Naive thymus-derived CD4-positive, alpha-beta T cell (primary cell): ENCODE measurements around the gene FAM90A26. TPM values are rescaled to one million over a fixed set of nuclear protein-coding genes. Genes with fewer than 3 reads are reported as not detected.
A peak's percentile ranks its signal among the peaks of the same experiment; 100 is the strongest.
"Not testable (repeated sequence)": the region's sequence is repeated elsewhere in the genome, so short reads cannot be mapped to it uniquely, and the experiment has no call there.

Experiments
- ATAC-seq: fragments of 150-1000 bp; cut with Tn5 transposase; 2 replicates; pipeline ENCODE4 v1.10.0; 2021; ENCODE audit warnings: mild to moderate bottlenecking, moderate library complexity
- CTCF ChIA-PET: fragments of 350-600 bp; sonication (Branson Sonifier 250); formaldehyde crosslinking; loops from one replicate; lab custom pipeline; 2021; ENCODE audit warnings: antibody characterized with exemption; lab: Charles Lee
- POLR2A ChIA-PET: fragments of 350-600 bp; sonication (Branson Sonifier 250); formaldehyde crosslinking; loops from one replicate; lab custom pipeline; 2021; ENCODE audit warnings: antibody characterized with exemption, inconsistent platforms; lab: Charles Lee
- DNase-seq, 9 donors: peaks; one replicate each; pipeline versions ENCODE4 v3.0.0 to v3.0.0-alpha.2; 2020 to 2022; ENCODE audit warnings: mixed read lengths in 1 of 9
- H3K27ac ChIP-seq: one replicate; pipeline ENCODE4 v1.7.0; 2013; ENCODE audit warnings: mild to moderate bottlenecking, low read depth, low read length, moderate library complexity
- H3K27me3 ChIP-seq, 2 donors: one replicate each; pipeline ENCODE4 v1.7.0; 2013; ENCODE audit warnings: low read length in 2 of 2, mild to moderate bottlenecking in 2 of 2, moderate library complexity in 2 of 2; ENCODE audit not compliant: control insufficient read depth in 2 of 2, insufficient read depth in 2 of 2
- H3K36me3 ChIP-seq, 3 experiments: 1 replicate in 2 of 3; 2 replicates in 1 of 3; pipeline ENCODE4 v1.7.0; 2013; ENCODE audit warnings: low read length in 3 of 3, mild to moderate bottlenecking in 3 of 3, moderate library complexity in 1 of 3; ENCODE audit not compliant: insufficient read depth in 3 of 3, control insufficient read depth in 2 of 3
- H3K4me1 ChIP-seq, 2 donors: one replicate each; pipeline ENCODE4 v1.7.0; 2013; ENCODE audit warnings: low read length in 2 of 2, mild to moderate bottlenecking in 2 of 2, moderate library complexity in 1 of 2; ENCODE audit not compliant: control insufficient read depth in 2 of 2, insufficient read depth in 2 of 2
- H3K4me3 ChIP-seq: 2 replicates; pipeline ENCODE4 v1.7.0; 2013; ENCODE audit warnings: mild to moderate bottlenecking, low read length
- H3K9me3 ChIP-seq, 3 experiments: 1 replicate in 2 of 3; 2 replicates in 1 of 3; pipeline ENCODE4 v1.7.0; 2013; ENCODE audit warnings: low read length in 3 of 3; ENCODE audit not compliant: control insufficient read depth in 2 of 3
- H3K27ac Mint-ChIP-seq, 9 donors: one replicate each; pipeline ENCODE4 v1.8.0; 2020 to 2022; ENCODE audit warnings: mixed read lengths in 9 of 9, mild to moderate bottlenecking in 8 of 9, moderate library complexity in 5 of 9, inconsistent platforms in 2 of 9
- H3K27me3 Mint-ChIP-seq, 5 donors: one replicate each; pipeline ENCODE4 v1.8.0; 2021 to 2022; ENCODE audit warnings: mixed read lengths in 5 of 5, mild to moderate bottlenecking in 1 of 5
- H3K36me3 Mint-ChIP-seq, 5 donors: one replicate each; pipeline ENCODE4 v1.8.0; 2020 to 2022; ENCODE audit warnings: mixed read lengths in 5 of 5, mild to moderate bottlenecking in 3 of 5, inconsistent platforms in 1 of 5
- H3K4me1 Mint-ChIP-seq, 7 donors: one replicate each; pipeline ENCODE4 v1.8.0; 2020 to 2022; ENCODE audit warnings: mixed read lengths in 7 of 7, mild to moderate bottlenecking in 3 of 7, inconsistent platforms in 1 of 7
- H3K4me3 Mint-ChIP-seq, 10 donors: one replicate each; pipeline ENCODE4 v1.8.0; 2020 to 2022; ENCODE audit warnings: mild to moderate bottlenecking in 10 of 10, mixed read lengths in 10 of 10, moderate library complexity in 6 of 10, inconsistent platforms in 2 of 10
- H3K9me3 Mint-ChIP-seq, 11 donors: one replicate each; pipeline ENCODE4 v1.8.0; 2020 to 2022; ENCODE audit warnings: mixed read lengths in 11 of 11, mild to moderate bottlenecking in 4 of 11, inconsistent platforms in 1 of 11, moderate library complexity in 1 of 11
- intact Hi-C, 2 donors: fragments of 100-400 bp; cut with micrococcal nuclease; formaldehyde crosslinking; loops; one replicate each; pipeline ENCODE4 v1.15.1; 2023
- polyA plus RNA-seq, 2 donors: library from polyadenylated mRNA; unstranded; fragments of 300-500 nt; fragmentation: Illumina TruSeq; gene quantifications; one replicate each; pipeline ENCODE4 v1.2.3, GENCODE V29; 2021
- total RNA-seq, 6 experiments: library from RNA in 5 of 6; stranded (reverse) in 5 of 6; gene quantifications; 1 replicate in 5 of 6; 2 replicates in 1 of 6; pipeline ENCODE4 v1.2.3 and lab custom pipeline; 2021 to 2026

FAM90A26 gene
- total RNA-seq = not detected
- not detected for polyA plus RNA-seq
- total RNA-seq (lab: John Stamatoyannopoulos, UW) = not detected

GRCh38 chr4:9169791-9170459, at the start of gene FAM90A26:
FAM90A26 (plus strand) TSS chr4:9170409; CDS start chr4:9173173, 2,764 bp downstream.
- H3K27ac Mint-ChIP-seq, H3K4me1 Mint-ChIP-seq, ATAC-seq, POLR2A ChIA-PET, H3K4me3 ChIP-seq, H3K9me3 Mint-ChIP-seq, H3K36me3 ChIP-seq, intact Hi-C loops, DNase-seq, CTCF ChIA-PET, H3K27me3 Mint-ChIP-seq, H3K4me1 ChIP-seq, H3K36me3 Mint-ChIP-seq, H3K27ac ChIP-seq, H3K9me3 ChIP-seq, H3K4me3 Mint-ChIP-seq, H3K27me3 ChIP-seq: not testable (repeated sequence)

- H3K36me3 Mint-ChIP-seq, H3K4me1 ChIP-seq, H3K27ac ChIP-seq, POLR2A ChIA-PET, H3K4me3 Mint-ChIP-seq, H3K9me3 ChIP-seq, H3K36me3 ChIP-seq, DNase-seq, H3K4me3 ChIP-seq, ATAC-seq, H3K27me3 ChIP-seq, H3K9me3 Mint-ChIP-seq, CTCF ChIA-PET, H3K27ac Mint-ChIP-seq: not testable (repeated sequence)
- intact Hi-C loops = loop anchor here (1.0 to 5.0 kb wide), 2 partner anchors 120 to 122 kb away; no protein-coding TSS in a partner anchor
- Mint-ChIP-seq H3K27me3 (peaks cover 0 to 33% (median 20%) of the 10 kb centered on the region in 5 donors), H3K4me1 (peaks cover 0 to 12% (median 5%) of the 10 kb centered on the region in 7 donors)
Measured at GRCh38 chr4:9122711-9123110, 47.5 kb upstream of the FAM90A26 start.

- H3K4me3 Mint-ChIP-seq = peak overlapping the region in 3 of 10 donors; percentile 22 to 29 (median 24)
- ATAC-seq, H3K9me3 Mint-ChIP-seq, H3K27ac Mint-ChIP-seq, POLR2A ChIA-PET, H3K36me3 ChIP-seq, H3K4me1 ChIP-seq, H3K27me3 ChIP-seq, H3K4me3 ChIP-seq, CTCF ChIA-PET, H3K9me3 ChIP-seq, H3K27ac ChIP-seq, H3K36me3 Mint-ChIP-seq: not testable (repeated sequence)
- peak in 6 of 9 donors; percentile 4 to 47 (median 29) for DNase-seq
- intact Hi-C loops = loop anchor here (1.0 to 5.0 kb wide), 2 partner anchors 121 to 123 kb away; no protein-coding TSS in a partner anchor
- H3K27me3 Mint-ChIP-seq = peaks cover 0 to 26% (median 20%) of the 10 kb centered on the region in 5 donors
- H3K4me1 Mint-ChIP-seq = peaks cover 0 to 12% (median 5%) of the 10 kb centered on the region in 7 donors
Measured at GRCh38 chr4:9123572-9124007, 46.6 kb upstream of the FAM90A26 start.

- H3K27me3 ChIP-seq, H3K27ac ChIP-seq, CTCF ChIA-PET, ATAC-seq, POLR2A ChIA-PET, H3K4me1 ChIP-seq, H3K4me3 Mint-ChIP-seq, H3K4me3 ChIP-seq, H3K9me3 ChIP-seq, H3K36me3 ChIP-seq, H3K36me3 Mint-ChIP-seq, DNase-seq, H3K9me3 Mint-ChIP-seq, H3K27ac Mint-ChIP-seq: not testable (repeated sequence)
- H3K27me3 Mint-ChIP-seq = peaks cover 0 to 22% (median 20%) of the 10 kb centered on the region in 5 donors
- peaks cover 0 to 12% (median 5%) of the 10 kb centered on the region in 7 donors for H3K4me1 Mint-ChIP-seq
- intact Hi-C loops = loop anchor here in 1 of 2 donors (1.0 kb wide), 1 partner anchor 23 kb away; no protein-coding TSS in a partner anchor
Measured at GRCh38 chr4:9125601-9126161, 44.5 kb upstream of the FAM90A26 start.

- H3K9me3 Mint-ChIP-seq = not testable (repeated sequence)
Measured at GRCh38 chr4:9131420-9131819, 38.8 kb upstream of the FAM90A26 start.

GRCh38 chr4:9132849-9133248, 37.4 kb upstream of the FAM90A26 start:
- CTCF ChIA-PET, H3K27ac Mint-ChIP-seq, H3K4me1 Mint-ChIP-seq, H3K9me3 Mint-ChIP-seq, H3K27me3 ChIP-seq, POLR2A ChIA-PET, H3K27me3 Mint-ChIP-seq, H3K36me3 ChIP-seq, H3K9me3 ChIP-seq, intact Hi-C loops, H3K36me3 Mint-ChIP-seq, H3K27ac ChIP-seq, H3K4me1 ChIP-seq, ATAC-seq, DNase-seq, H3K4me3 Mint-ChIP-seq, H3K4me3 ChIP-seq: not testable (repeated sequence)

More at GRCh38 chr4:9131420-9131819, 38.8 kb upstream of the FAM90A26 start:
- H3K36me3 ChIP-seq, DNase-seq, H3K4me1 Mint-ChIP-seq, H3K27ac ChIP-seq, CTCF ChIA-PET, H3K27me3 ChIP-seq, ATAC-seq, H3K36me3 Mint-ChIP-seq, H3K4me3 Mint-ChIP-seq, H3K27me3 Mint-ChIP-seq, H3K9me3 ChIP-seq, H3K4me1 ChIP-seq, POLR2A ChIA-PET, H3K27ac Mint-ChIP-seq, H3K4me3 ChIP-seq, intact Hi-C loops: not testable (repeated sequence)

GRCh38 chr4:9134011-9134410, 36.2 kb upstream of the FAM90A26 start:
- H3K4me1 ChIP-seq, H3K4me1 Mint-ChIP-seq, CTCF ChIA-PET, H3K4me3 ChIP-seq, H3K27ac ChIP-seq, DNase-seq, H3K9me3 ChIP-seq, H3K27ac Mint-ChIP-seq, ATAC-seq, H3K9me3 Mint-ChIP-seq, H3K36me3 Mint-ChIP-seq, POLR2A ChIA-PET, H3K36me3 ChIP-seq, H3K27me3 Mint-ChIP-seq, H3K27me3 ChIP-seq, H3K4me3 Mint-ChIP-seq, intact Hi-C loops: not testable (repeated sequence)
